GM10248 (cell line): ENCODE data around the gene GLB1L3.

Experiments
- CTCF ChIA-PET: fragments of 300-600 bp; sonication (Branson Sonifier 250); formaldehyde crosslinking; extraction: SDS; loops from one replicate; lab custom pipeline; 2021; ENCODE audit warnings: antibody characterized with exemption; lab: Yijun Ruan, JAX
- POLR2A ChIA-PET: fragments of 350-650 bp; sonication (Branson Sonifier 250); formaldehyde crosslinking; extraction: SDS; loops from one replicate; lab custom pipeline; 2020; ENCODE audit warnings: antibody characterized with exemption; lab: Yijun Ruan, JAX
- DNase-seq: peaks from one replicate; pipeline ENCODE4 v3.0.0; 2012; ENCODE audit errors: extremely low spot score
- CTCF ChIP-seq: IDR thresholded peaks from 2 replicates; pipeline ENCODE4 v1.5.1; 2012; ENCODE audit warnings: mild to moderate bottlenecking, low read depth; ENCODE audit errors: extremely low read depth, missing control alignments, control extremely low read depth

Gene GLB1L3

GRCh38 chr11:134356656-134357544, 80.7 kb downstream of the GLB1L3 start:
- ChIA-PET CTCF (interaction anchor here (0.7 to 0.8 kb wide), 2 partner anchors 10 to 370 kb away, joined by 3 read pairs; no protein-coding TSS in a partner anchor), POLR2A (no interaction called here)
- TF ChIP-seq CTCF, result no peak
- no peak for DNase-seq

- no peak for DNase-seq
- POLR2A ChIA-PET, result no interaction called here
- TF ChIP-seq CTCF, result no peak
- CTCF ChIA-PET, result no interaction called here
Observed at GRCh38 chr11:134357545-134357839, 81.3 kb downstream of the GLB1L3 start.

GRCh38 chr11:134358165-134358855, 82.1 kb downstream of the GLB1L3 start:
- TF ChIP-seq CTCF, result no peak
- ChIA-PET CTCF (interaction anchor here (0.9 kb wide), 1 partner anchor 367 kb away, joined by 3 read pairs; no protein-coding TSS in a partner anchor), POLR2A (no interaction called here)
- DNase-seq, result no peak

- no peak for DNase-seq
- CTCF ChIA-PET, result interaction anchor here (0.9 to 1.8 kb wide), 4 partner anchors 9 to 366 kb away, joined by 3 to 9 read pairs (median 3); no protein-coding TSS in a partner anchor
- TF ChIP-seq CTCF, result no peak
- POLR2A ChIA-PET, result no interaction called here
Observed at GRCh38 chr11:134358856-134359490, 82.8 kb downstream of the GLB1L3 start.

GRCh38 chr11:134359646-134360045, 83.5 kb downstream of the GLB1L3 start:
- ChIA-PET POLR2A (no interaction called here), CTCF (interaction anchor here (0.9 to 1.8 kb wide), 4 partner anchors 9 to 366 kb away, joined by 3 to 9 read pairs (median 3); no protein-coding TSS in a partner anchor)
- DNase-seq, result no peak
- TF ChIP-seq CTCF, result no peak
